Measurements from ENCODE around the gene MEF2D. TPM values are rescaled to one million over a fixed set of nuclear protein-coding genes. Genes with fewer than 3 reads are reported as not detected.

The MEF2D gene
- total RNA-seq, 2 donors from 2014 or later = 77.5 to 102 TPM

DNA sequence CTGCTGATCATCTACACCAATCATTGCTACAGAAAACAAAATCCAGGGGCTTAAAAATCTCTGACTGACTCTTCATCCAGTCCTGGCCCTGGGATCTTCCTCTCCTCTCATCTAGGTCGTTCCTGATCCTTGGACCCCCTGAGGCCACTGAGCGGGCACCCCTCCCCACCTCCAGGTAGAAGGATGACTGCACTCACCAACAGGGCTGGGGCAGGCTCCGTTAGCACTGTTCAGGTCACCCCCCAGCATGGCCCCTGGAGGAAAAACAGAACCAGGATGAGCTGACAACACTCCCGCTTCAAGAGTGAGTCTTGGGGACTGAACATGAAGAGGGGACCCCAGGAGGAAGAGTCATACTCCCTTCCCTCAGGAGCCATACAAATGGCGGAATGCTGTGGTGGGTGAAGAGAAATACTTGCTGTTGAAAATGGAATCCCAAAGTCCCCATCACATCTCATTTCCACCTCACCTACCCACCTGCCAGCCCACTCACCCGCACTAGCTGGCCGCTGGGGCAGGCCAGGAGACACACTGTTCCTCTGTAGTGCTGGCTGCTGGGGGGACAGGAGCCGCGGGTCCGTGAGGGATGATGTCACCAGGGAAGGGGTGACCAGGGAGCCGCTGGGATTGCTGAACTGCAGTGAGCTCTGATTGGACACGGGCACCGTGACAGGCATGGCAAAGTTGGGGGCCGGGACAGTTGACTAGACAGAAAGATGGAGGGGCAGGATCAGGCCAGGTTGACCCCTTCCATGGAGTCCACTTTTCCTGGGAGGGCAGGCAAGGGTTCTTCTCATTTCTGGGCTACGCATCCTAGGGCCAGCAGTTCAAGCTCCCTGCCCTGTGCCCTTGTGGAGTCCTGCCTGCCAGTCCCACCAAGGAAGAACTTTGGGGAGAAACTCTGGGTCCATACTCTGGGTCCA is 21.2 kb downstream of the MEF2D start:
- intact Hi-C loops (cut with DNase I) = loop anchor here (10.0 kb wide), 2 partner anchors 115 to 125 kb away; partner anchors contain the start of genes GPATCH4 (in 1 of the 2) and NAXE (in 1 of the 2)

GRCh38 chr1:156478250-156478627 is 22.3 kb downstream of the MEF2D start:
- intact Hi-C loops (cut with DNase I) = no loop called here

More for the DNA sequence above, 21.2 kb downstream of the MEF2D start:
- DNase-seq (ENCODE audit: low spot score) = peak; percentile 76

GRCh38 chr1:156477526-156478249 is 22.9 kb downstream of the MEF2D start:
- DNase-seq (ENCODE audit: low spot score) = peak; percentile 80
- intact Hi-C loops (cut with DNase I) = no loop called here

More at GRCh38 chr1:156478250-156478627, 22.3 kb downstream of the MEF2D start:
- DNase-seq (ENCODE audit: low spot score) = peak; percentile 26

GRCh38 chr1:156476501-156477298 is 23.9 kb downstream of the MEF2D start:
- intact Hi-C loops (cut with DNase I) = no loop called here
- DNase-seq (ENCODE audit: low spot score) = peak; percentile 90

DNA sequence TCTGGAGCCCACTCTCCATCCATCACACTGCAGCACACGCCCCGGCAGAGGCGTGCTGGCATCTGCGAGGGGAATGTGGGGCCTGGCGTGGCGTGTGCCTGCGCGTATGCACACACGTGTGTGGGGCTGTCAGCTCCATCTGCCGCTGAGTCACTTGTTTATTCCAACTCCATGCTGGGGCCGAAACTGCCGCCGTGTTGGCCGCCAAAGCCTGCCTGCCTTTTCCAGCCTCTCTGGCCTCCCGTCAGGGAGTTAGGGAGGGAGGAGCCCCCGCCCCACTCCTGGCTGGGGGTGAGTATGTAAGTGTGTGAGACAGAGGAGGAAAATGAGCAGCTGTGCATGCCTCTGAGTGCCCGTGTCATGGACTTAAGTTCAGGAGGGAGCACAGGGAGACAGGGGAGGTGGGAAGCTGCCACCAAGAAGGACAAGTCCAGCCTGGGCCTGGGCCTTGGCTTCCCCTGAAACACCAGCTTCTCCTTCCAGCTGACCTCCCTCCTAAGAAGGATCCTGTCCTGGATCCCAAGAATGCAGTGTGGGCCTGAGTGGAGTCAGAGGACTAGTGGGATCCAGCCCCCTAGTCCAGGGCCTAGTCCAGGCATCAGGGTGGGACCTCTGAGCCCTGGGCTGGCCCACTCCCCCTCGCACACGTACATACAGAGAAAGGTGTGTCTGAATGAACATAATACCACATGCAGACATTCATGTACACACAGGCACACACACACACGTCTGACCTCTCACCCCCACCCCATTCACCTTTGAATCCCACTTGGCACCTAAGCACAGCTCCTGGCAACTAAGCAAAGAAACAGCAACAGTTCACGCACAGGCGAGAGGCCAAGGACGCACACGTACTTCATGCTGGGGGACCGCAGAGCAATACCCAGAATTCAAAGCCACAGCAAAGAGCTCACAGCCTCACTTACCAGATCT is 24.7 kb downstream of the MEF2D start:
- intact Hi-C loops (cut with DNase I) = no loop called here
- peak; percentile 96 for DNase-seq (ENCODE audit: low spot score)

- intact Hi-C loops (cut with DNase I) = no loop called here
- DNase-seq (ENCODE audit: low spot score) = peak; percentile 72
Observed at GRCh38 chr1:156474966-156475365, 25.6 kb downstream of the MEF2D start.

DNA sequence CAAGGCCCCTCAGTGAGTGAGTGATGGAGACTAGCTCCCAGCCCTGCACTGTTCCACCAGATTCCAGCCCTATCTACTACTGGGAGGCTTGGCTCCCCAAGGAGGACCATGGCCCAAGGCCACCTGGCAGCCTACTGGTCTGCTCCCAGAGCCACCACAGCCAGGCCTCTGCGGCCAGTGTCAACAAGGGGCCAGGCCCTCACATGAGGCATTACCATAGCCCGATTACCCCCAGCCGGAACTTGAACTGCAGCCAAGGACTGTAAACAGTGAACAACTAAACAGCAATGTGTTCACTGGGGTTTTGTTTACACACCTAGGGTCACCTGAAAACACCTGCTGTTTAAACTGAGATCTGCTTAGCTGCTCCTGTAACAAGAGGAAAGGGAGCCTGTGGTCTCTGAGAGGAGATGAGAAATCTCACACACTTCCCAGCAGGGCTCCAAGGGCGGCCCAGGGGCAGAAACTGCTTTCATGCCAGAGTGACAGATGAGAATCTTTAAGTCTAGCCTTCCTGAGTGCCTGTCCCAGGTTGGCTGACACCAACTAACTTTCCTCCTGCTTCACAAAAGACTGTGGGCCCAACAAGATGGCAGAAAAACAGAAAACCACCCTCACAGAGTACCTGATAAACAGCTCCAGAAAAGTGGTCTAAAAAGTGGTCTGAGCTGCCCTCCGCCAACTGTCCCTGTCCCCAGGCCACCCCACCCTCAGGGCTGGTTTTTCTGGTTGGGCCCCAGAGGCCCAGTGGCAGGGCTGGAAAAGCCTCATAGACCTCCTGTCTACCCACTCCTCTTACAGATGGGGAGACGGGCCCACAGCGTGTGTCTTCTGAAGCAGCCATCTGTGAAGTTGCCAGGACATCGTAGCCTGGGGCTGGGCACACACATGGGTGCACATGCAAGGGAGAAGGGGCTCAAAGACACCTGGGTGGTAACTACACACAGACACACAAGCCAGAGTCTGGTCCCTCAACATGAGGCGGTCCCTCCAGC is 28.8 kb downstream of the MEF2D start:
- peak; percentile 92 for DNase-seq (ENCODE audit: low spot score)
- intact Hi-C loops (cut with DNase I) = no loop called here

GRCh38 chr1:156470473-156470872 is 30.1 kb downstream of the MEF2D start:
- intact Hi-C loops (cut with DNase I) = no loop called here
- DNase-seq (ENCODE audit: low spot score) = no peak

GRCh38 chr1:156468693-156469345 is 31.8 kb downstream of the MEF2D start:
- DNase-seq (ENCODE audit: low spot score) = no peak
- intact Hi-C loops (cut with DNase I) = no loop called here

DNA sequence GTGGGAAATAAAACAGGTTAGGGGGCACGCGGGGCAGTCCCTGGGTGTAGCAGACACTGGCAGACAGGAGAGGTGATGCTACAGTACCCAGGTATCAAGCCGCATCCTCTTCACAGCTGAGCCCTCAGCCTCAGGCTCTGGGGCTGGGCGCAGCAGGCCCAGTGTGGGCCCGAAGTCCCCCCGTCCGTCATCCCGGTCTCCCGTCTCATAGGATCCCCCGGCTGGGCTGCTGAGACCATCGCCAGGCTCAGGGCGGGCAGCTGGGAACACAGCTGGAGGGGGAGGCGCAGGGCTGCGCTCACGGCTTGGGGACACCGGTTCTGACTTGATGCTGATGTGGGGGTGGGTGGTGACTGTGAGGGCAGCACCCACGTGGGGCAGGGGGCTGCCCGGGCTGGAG is 32.7 kb downstream of the MEF2D start:
- no peak for DNase-seq (ENCODE audit: low spot score)
- intact Hi-C loops (cut with DNase I) = no loop called here

GRCh38 chr1:156467385-156467784 is 33.2 kb downstream of the MEF2D start:
- intact Hi-C loops (cut with DNase I) = no loop called here
- no peak for DNase-seq (ENCODE audit: low spot score)

DNA sequence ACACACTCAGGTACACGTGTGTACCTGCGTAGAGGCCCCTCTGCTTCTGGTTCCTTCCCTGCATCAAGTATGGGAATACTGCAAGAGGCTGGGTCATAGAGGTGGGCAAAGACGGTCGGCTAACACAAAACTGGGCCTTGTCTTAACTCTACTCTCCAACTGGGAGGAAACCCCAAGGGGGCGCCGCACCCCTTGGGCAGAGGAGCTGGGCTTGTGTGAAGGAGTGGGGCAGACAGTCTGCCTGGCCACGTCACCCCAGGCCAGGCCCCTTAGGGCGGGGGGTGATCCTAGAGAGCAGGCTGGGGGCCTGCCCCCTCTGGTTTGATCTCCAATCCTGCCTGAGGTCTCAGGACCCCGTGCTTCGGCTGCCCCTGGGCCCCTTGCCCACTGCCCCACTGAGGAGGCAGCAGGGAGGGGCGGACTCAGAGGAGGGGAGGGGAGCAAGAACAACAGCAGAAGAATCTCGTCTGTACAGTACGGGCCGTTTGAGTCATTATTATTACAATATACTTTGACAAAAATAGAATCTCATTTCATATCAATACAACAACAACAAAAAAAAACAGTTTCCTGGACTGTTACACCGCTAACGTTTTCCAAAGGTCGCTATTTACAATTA is 34.7 kb downstream of the MEF2D start:
- DNase-seq (ENCODE audit: low spot score) = no peak
- intact Hi-C loops (cut with DNase I) = no loop called here

- intact Hi-C loops (cut with DNase I) = loop anchor here in 1 of 2 donors (5.0 kb wide), 1 partner anchor 32 kb away; no protein-coding TSS in a partner anchor
Observed at GRCh38 chr1:156464825-156465452, 35.6 kb downstream of the MEF2D start.

GRCh38 chr1:156464335-156464734 is 36.2 kb downstream of the MEF2D start:
- DNase-seq (ENCODE audit: low spot score) = no peak
- intact Hi-C loops (cut with DNase I) = loop anchor here in 1 of 2 donors (5.0 kb wide), 1 partner anchor 33 kb away; no protein-coding TSS in a partner anchor

More at GRCh38 chr1:156464825-156465452, 35.6 kb downstream of the MEF2D start:
- DNase-seq (ENCODE audit: low spot score) = no peak

- DNase-seq (ENCODE audit: low spot score) = no peak
- intact Hi-C loops (cut with DNase I) = loop anchor here in 1 of 2 donors (5.0 kb wide), 1 partner anchor 33 kb away; no protein-coding TSS in a partner anchor
Observed at GRCh38 chr1:156463874-156464273, 36.7 kb downstream of the MEF2D start.

All from posterior vena cava (tissue), 2 donors.